SK-N-MC (cell line): ENCODE data around the gene PNLIPRP1.

Experiments
- DNase-seq: peaks from one replicate; pipeline ENCODE4 v3.0.0-alpha.2; 2011; ENCODE audit warnings: low read depth, low spot score
- H3K27ac ChIP-seq: fragments of 200-600 bp; sonication (generic); 2 replicates; pipeline ENCODE4 v1.5.1; 2016; ENCODE audit warnings: mixed run types
- H3K36me3 ChIP-seq: fragments of 200-600 bp; sonication (generic); 2 replicates; pipeline ENCODE4 v1.6.1; 2017; ENCODE audit warnings: antibody characterized with exemption, low read length, mixed read lengths; ENCODE audit not compliant: insufficient read depth
- H3K4me3 ChIP-seq: fragments of 200-600 bp; sonication (generic); 2 replicates; pipeline ENCODE4 v1.5.1; 2016
- H3K9ac ChIP-seq: fragments of 200-600 bp; sonication (generic); 2 replicates; pipeline ENCODE4 v1.8.0; 2017; ENCODE audit warnings: mixed run types, mixed read lengths; ENCODE audit not compliant: insufficient read length
- H3K9me3 ChIP-seq: fragments of 200-600 bp; sonication (generic); 2 replicates; pipeline ENCODE4 v1.6.1; 2017; ENCODE audit warnings: low read depth, mild to moderate bottlenecking, antibody characterized with exemption, low read length, moderate library complexity, mixed read lengths
- EZH2 ChIP-seq: fragments of 200-600 bp; sonication (generic); IDR thresholded peaks from one replicate; pipeline ENCODE4 v1.6.1; 2017; ENCODE audit warnings: antibody characterized with exemption
- FOXP2 ChIP-seq: optimal IDR thresholded peaks from 2 replicates; pipeline ENCODE3; 2011; ENCODE audit warnings: mild to moderate bottlenecking, moderate library complexity; ENCODE audit not compliant: insufficient read depth; ENCODE audit errors: extremely low read length, control extremely low read depth
- POLR2AphosphoS5 ChIP-seq: IDR thresholded peaks from 2 replicates; pipeline ENCODE4 v1.6.1; 2012; ENCODE audit warnings: mild to moderate bottlenecking, low read depth, low read length, borderline replicate concordance

Gene PNLIPRP1

GRCh38 chr10:116593139-116593740 lies 2.5 kb downstream of the PNLIPRP1 start:
- no peak overlapping the region for H3K27ac ChIP-seq
- H3K4me3 ChIP-seq, result no peak overlapping the region
- no peaks in the 10 kb centered on the region for H3K9me3 ChIP-seq
- no peaks in the 10 kb centered on the region for H3K36me3 ChIP-seq
- TF ChIP-seq FOXP2 (no peak), EZH2 (no peak), POLR2AphosphoS5 (no peak)
- no peak for DNase-seq
- H3K9ac ChIP-seq, result no peak overlapping the region

GRCh38 chr10:116594525-116595035 lies 3.8 kb downstream of the PNLIPRP1 start:
- DNase-seq, result no peak
- H3K9me3 ChIP-seq, result no peaks in the 10 kb centered on the region
- TF ChIP-seq POLR2AphosphoS5 (no peak), FOXP2 (no peak), EZH2 (no peak)
- no peak overlapping the region for H3K9ac ChIP-seq
- no peaks in the 10 kb centered on the region for H3K36me3 ChIP-seq
- no peak overlapping the region for H3K27ac ChIP-seq
- no peak overlapping the region for H3K4me3 ChIP-seq

- Histone ChIP-seq H3K36me3 (no peaks in the 10 kb centered on the region), H3K4me3 (no peak overlapping the region), H3K9ac (no peak overlapping the region), H3K9me3 (no peaks in the 10 kb centered on the region), H3K27ac (no peak overlapping the region)
- TF ChIP-seq FOXP2 (no peak), POLR2AphosphoS5 (no peak), EZH2 (no peak)
- no peak for DNase-seq
Measured at GRCh38 chr10:116596062-116596461, 5.3 kb downstream of the PNLIPRP1 start.

GRCh38 chr10:116597543-116597942 lies 6.8 kb downstream of the PNLIPRP1 start:
- no peaks in the 10 kb centered on the region for H3K9me3 ChIP-seq
- H3K4me3 ChIP-seq, result no peak overlapping the region
- DNase-seq, result no peak
- no peaks in the 10 kb centered on the region for H3K36me3 ChIP-seq
- H3K9ac ChIP-seq, result no peak overlapping the region
- H3K27ac ChIP-seq, result no peak overlapping the region
- TF ChIP-seq FOXP2, result no peak

GRCh38 chr10:116598329-116598728 lies 7.6 kb downstream of the PNLIPRP1 start:
- TF ChIP-seq FOXP2, result no peak
- TF ChIP-seq EZH2, result no peak
- no peak for TF ChIP-seq POLR2AphosphoS5

GRCh38 chr10:116599991-116600390 lies 9.2 kb downstream of the PNLIPRP1 start:
- H3K9me3 ChIP-seq, result no peaks in the 10 kb centered on the region
- no peak overlapping the region for H3K27ac ChIP-seq
- TF ChIP-seq POLR2AphosphoS5 (no peak), EZH2 (no peak), FOXP2 (no peak)
- no peaks in the 10 kb centered on the region for H3K36me3 ChIP-seq
- no peak for DNase-seq
- no peak overlapping the region for H3K4me3 ChIP-seq
- no peak overlapping the region for H3K9ac ChIP-seq

More at GRCh38 chr10:116598329-116598728, 7.6 kb downstream of the PNLIPRP1 start:
- H3K9me3 ChIP-seq, result no peaks in the 10 kb centered on the region
- H3K4me3 ChIP-seq, result no peak overlapping the region
- H3K27ac ChIP-seq, result no peak overlapping the region
- H3K36me3 ChIP-seq, result no peaks in the 10 kb centered on the region
- no peak overlapping the region for H3K9ac ChIP-seq
- no peak for DNase-seq

GRCh38 chr10:116602648-116603400 lies 12.1 kb downstream of the PNLIPRP1 start:
- DNase-seq, result no peak
- Histone ChIP-seq H3K27ac (no peak overlapping the region), H3K36me3 (no peaks in the 10 kb centered on the region), H3K9ac (no peak overlapping the region), H3K9me3 (no peaks in the 10 kb centered on the region), H3K4me3 (no peak overlapping the region)
- TF ChIP-seq EZH2, result no peak
- no peak for TF ChIP-seq FOXP2
- TF ChIP-seq POLR2AphosphoS5, result no peak

- Histone ChIP-seq H3K9ac (no peak overlapping the region), H3K27ac (no peak overlapping the region), H3K9me3 (no peaks in the 10 kb centered on the region), H3K36me3 (no peaks in the 10 kb centered on the region), H3K4me3 (no peak overlapping the region)
- TF ChIP-seq EZH2, result no peak
- no peak for TF ChIP-seq POLR2AphosphoS5
- TF ChIP-seq FOXP2, result no peak
- no peak for DNase-seq
Measured at GRCh38 chr10:116606061-116606483, 15.3 kb downstream of the PNLIPRP1 start.
